ENCODE measurements around the gene TRIM54.
"Not testable (repeated sequence)": the region's sequence is repeated elsewhere in the genome, so short reads cannot be mapped to it uniquely, and the experiment has no call there.

TRIM54 gene

GRCh38 chr2:27265536-27265870 is 16.7 kb upstream of the TRIM54 start:
- Histone ChIP-seq H2AFZ (ENCODE audit: low read length) (no peak overlapping the region), H3K9me2 (replicated peaks; ENCODE audit: low read depth, low read length) (no peaks in the 10 kb centered on the region), H3F3A (ENCODE audit: low read depth) (no peaks in the 10 kb centered on the region), H3K4me2 (ENCODE audit: low read depth, low read length, poor library complexity, severe bottlenecking) (no peak overlapping the region), H3K4me1 (ENCODE audit: insufficient read depth, low read length, poor library complexity, severe bottlenecking) (no peaks in the 10 kb centered on the region), H4K20me1 (ENCODE audit: insufficient read depth, low read length, poor library complexity, severe bottlenecking) (no peaks in the 10 kb centered on the region), H3K27me3 (ENCODE audit: insufficient read depth, low read length, poor library complexity, severe bottlenecking) (no peaks in the 10 kb centered on the region), H3K4me3 (ENCODE audit: low read length, poor library complexity, severe bottlenecking) (no peak overlapping the region), H3K79me2 (ENCODE audit: insufficient read depth, low read length) (no peaks in the 10 kb centered on the region), H3K9me3 (ENCODE audit: insufficient read depth, low read depth, low read length) (no peaks in the 10 kb centered on the region), H3K9ac (ENCODE audit: low read depth, low read length, poor library complexity, severe bottlenecking) (no peak overlapping the region), H3K36me3 (ENCODE audit: insufficient read depth, low read length) (no peaks in the 10 kb centered on the region)
- TF ChIP-seq, protein P1, sequence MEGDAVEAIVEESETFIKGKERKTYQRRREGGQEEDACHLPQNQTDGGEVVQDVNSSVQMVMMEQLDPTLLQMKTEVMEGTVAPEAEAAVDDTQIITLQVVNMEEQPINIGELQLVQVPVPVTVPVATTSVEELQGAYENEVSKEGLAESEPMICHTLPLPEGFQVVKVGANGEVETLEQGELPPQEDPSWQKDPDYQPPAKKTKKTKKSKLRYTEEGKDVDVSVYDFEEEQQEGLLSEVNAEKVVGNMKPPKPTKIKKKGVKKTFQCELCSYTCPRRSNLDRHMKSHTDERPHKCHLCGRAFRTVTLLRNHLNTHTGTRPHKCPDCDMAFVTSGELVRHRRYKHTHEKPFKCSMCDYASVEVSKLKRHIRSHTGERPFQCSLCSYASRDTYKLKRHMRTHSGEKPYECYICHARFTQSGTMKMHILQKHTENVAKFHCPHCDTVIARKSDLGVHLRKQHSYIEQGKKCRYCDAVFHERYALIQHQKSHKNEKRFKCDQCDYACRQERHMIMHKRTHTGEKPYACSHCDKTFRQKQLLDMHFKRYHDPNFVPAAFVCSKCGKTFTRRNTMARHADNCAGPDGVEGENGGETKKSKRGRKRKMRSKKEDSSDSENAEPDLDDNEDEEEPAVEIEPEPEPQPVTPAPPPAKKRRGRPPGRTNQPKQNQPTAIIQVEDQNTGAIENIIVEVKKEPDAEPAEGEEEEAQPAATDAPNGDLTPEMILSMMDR (conservative IDR thresholded peaks at IDR 0.05; ENCODE audit: low read length), result no peak

DNA sequence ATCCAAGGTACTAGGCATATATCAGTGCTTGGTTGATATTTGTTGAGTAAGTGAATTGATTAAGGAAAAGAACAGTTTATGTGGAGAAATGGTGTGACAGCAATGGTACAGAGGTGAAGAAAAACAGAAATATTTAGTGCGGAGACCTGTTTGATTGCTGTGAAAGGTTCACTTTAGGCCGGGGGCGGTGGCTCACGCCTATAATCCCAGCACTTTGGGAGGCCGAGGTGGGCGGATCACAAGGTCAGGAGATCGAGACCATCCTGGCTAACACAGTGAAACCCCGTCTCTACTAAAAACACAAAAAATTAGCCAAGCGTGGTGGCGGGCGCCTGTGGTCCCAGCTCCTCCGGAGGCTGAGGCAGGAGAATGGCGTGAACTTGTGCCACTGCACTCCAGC is 13.9 kb upstream of the TRIM54 start:
- not testable (repeated sequence) for H3K4me3 ChIP-seq (ENCODE audit: low read length, poor library complexity, severe bottlenecking); H2AFZ ChIP-seq (ENCODE audit: low read length); H3K79me2 ChIP-seq (ENCODE audit: insufficient read depth, low read length); H4K20me1 ChIP-seq (ENCODE audit: insufficient read depth, low read length, poor library complexity, severe bottlenecking); H3K9me3 ChIP-seq (ENCODE audit: insufficient read depth, low read depth, low read length); H3K4me1 ChIP-seq (ENCODE audit: insufficient read depth, low read length, poor library complexity, severe bottlenecking); H3K9ac ChIP-seq (ENCODE audit: low read depth, low read length, poor library complexity, severe bottlenecking); H3F3A ChIP-seq (ENCODE audit: low read depth); H3K27me3 ChIP-seq (ENCODE audit: insufficient read depth, low read length, poor library complexity, severe bottlenecking); H3K9me2 ChIP-seq (replicated peaks; ENCODE audit: low read depth, low read length); H3K36me3 ChIP-seq (ENCODE audit: insufficient read depth, low read length); H3K4me2 ChIP-seq (ENCODE audit: low read depth, low read length, poor library complexity, severe bottlenecking)

DNA sequence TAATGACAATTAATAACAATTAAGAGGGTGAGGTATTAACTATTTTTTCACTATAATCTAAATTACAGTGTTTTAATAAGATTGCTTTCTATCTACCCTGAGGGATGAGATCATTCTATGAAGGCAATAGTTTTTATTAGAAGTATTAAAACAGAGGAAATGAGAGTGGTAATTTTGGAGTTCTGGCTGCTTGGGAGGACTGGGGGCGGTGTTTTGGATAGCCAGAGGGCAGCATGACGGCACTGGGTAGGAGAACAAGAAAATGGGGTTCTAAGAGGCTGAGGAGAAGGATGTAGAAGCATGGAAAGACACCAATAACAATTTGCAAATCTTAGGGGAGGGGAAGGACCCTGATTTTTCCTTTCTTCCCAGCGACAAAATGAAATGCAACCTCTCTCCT is 12.1 kb upstream of the TRIM54 start:
- no peaks in the 10 kb centered on the region for H3K9me2 ChIP-seq (replicated peaks; ENCODE audit: low read depth, low read length)
- H2AFZ ChIP-seq (ENCODE audit: low read length), result no peak overlapping the region
- H3K4me1 ChIP-seq (ENCODE audit: insufficient read depth, low read length, poor library complexity, severe bottlenecking), result no peaks in the 10 kb centered on the region
- no peaks in the 10 kb centered on the region for H3K79me2 ChIP-seq (ENCODE audit: insufficient read depth, low read length)
- TF ChIP-seq EZH2phosphoT487 (IDR thresholded peaks at IDR 0.05; ENCODE audit: borderline replicate concordance), result no peak
- TF ChIP-seq, protein P1 (conservative IDR thresholded peaks at IDR 0.05; ENCODE audit: low read length), result no peak
- no peaks in the 10 kb centered on the region for H3K27me3 ChIP-seq (ENCODE audit: insufficient read depth, low read length, poor library complexity, severe bottlenecking)
- no peak overlapping the region for H3K9ac ChIP-seq (ENCODE audit: low read depth, low read length, poor library complexity, severe bottlenecking)
- H4K20me1 ChIP-seq (ENCODE audit: insufficient read depth, low read length, poor library complexity, severe bottlenecking), result no peaks in the 10 kb centered on the region
- H3K9me3 ChIP-seq (ENCODE audit: insufficient read depth, low read depth, low read length), result no peaks in the 10 kb centered on the region
- H3K36me3 ChIP-seq (ENCODE audit: insufficient read depth, low read length), result no peaks in the 10 kb centered on the region
- no peak overlapping the region for H3K4me3 ChIP-seq (ENCODE audit: low read length, poor library complexity, severe bottlenecking)
- no peak overlapping the region for H3K4me2 ChIP-seq (ENCODE audit: low read depth, low read length, poor library complexity, severe bottlenecking)
- no peaks in the 10 kb centered on the region for H3F3A ChIP-seq (ENCODE audit: low read depth)

DNA sequence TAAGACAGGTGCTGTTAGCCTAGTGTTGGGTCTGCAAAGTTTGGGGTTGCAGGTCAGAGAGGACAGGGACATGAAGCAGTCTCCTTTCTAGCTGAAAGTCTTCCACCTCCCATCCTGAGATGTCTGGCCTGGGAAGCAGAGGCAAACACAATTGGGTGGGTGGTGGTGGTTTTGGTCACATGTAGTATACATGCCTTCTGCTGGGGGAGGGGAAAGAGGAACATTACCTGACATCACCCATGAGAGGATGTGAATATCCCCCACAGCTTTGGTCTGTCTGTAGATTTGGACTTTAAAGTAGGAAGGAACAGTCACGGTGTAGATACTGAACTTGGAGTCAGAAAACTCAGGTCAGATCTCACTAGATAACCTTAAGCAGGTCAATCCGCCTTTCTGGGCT is 11.6 kb upstream of the TRIM54 start:
- no peaks in the 10 kb centered on the region for H3K4me1 ChIP-seq (ENCODE audit: insufficient read depth, low read length, poor library complexity, severe bottlenecking)
- H4K20me1 ChIP-seq (ENCODE audit: insufficient read depth, low read length, poor library complexity, severe bottlenecking), result no peaks in the 10 kb centered on the region
- H3K79me2 ChIP-seq (ENCODE audit: insufficient read depth, low read length), result no peaks in the 10 kb centered on the region
- H3K4me2 ChIP-seq (ENCODE audit: low read depth, low read length, poor library complexity, severe bottlenecking), result no peak overlapping the region
- H3K9me2 ChIP-seq (replicated peaks; ENCODE audit: low read depth, low read length), result no peaks in the 10 kb centered on the region
- H2AFZ ChIP-seq (ENCODE audit: low read length), result no peak overlapping the region
- TF ChIP-seq EZH2phosphoT487 (IDR thresholded peaks at IDR 0.05; ENCODE audit: borderline replicate concordance), result no peak
- TF ChIP-seq, protein P1 (conservative IDR thresholded peaks at IDR 0.05; ENCODE audit: low read length), result no peak
- no peaks in the 10 kb centered on the region for H3K9me3 ChIP-seq (ENCODE audit: insufficient read depth, low read depth, low read length)
- no peaks in the 10 kb centered on the region for H3K27me3 ChIP-seq (ENCODE audit: insufficient read depth, low read length, poor library complexity, severe bottlenecking)
- no peaks in the 10 kb centered on the region for H3F3A ChIP-seq (ENCODE audit: low read depth)
- no peak overlapping the region for H3K4me3 ChIP-seq (ENCODE audit: low read length, poor library complexity, severe bottlenecking)
- H3K36me3 ChIP-seq (ENCODE audit: insufficient read depth, low read length), result no peaks in the 10 kb centered on the region
- H3K9ac ChIP-seq (ENCODE audit: low read depth, low read length, poor library complexity, severe bottlenecking), result no peak overlapping the region
